Calu3 (cell line): Measurements from ENCODE around the gene TEX9. TPM values are rescaled to one million over a fixed set of nuclear protein-coding genes. Genes with fewer than 3 reads are reported as not detected.

Experiments used
- BruUV-seq: library from RNA; stranded (reverse); fragments of 400-500 nt; replicated peaks from 2 replicates; lab custom pipeline; 2021; lab: Mats Ljungman, UMichigan
- CTCF ChIA-PET: fragments of 300-600 bp; sonication (Branson Sonifier 250); formaldehyde crosslinking; loops from one replicate; lab custom pipeline; 2022; ENCODE audit warnings: antibody characterized with exemption; lab: Charles Lee
- DNase-seq: peaks from one replicate; pipeline ENCODE4 v3.0.0; 2022
- H3K27ac Mint-ChIP-seq: one replicate; pipeline ENCODE4 v1.8.0; 2022; ENCODE audit warnings: mixed read lengths; ENCODE audit not compliant: unreplicated experiment
- H3K27me3 Mint-ChIP-seq: one replicate; pipeline ENCODE4 v1.8.0; 2022; ENCODE audit warnings: mixed read lengths; ENCODE audit not compliant: unreplicated experiment
- H3K36me3 Mint-ChIP-seq: one replicate; pipeline ENCODE4 v1.8.0; 2022; ENCODE audit warnings: mild to moderate bottlenecking, moderate library complexity, mixed read lengths; ENCODE audit not compliant: insufficient read depth, unreplicated experiment
- H3K4me1 Mint-ChIP-seq: one replicate; pipeline ENCODE4 v1.8.0; 2022; ENCODE audit warnings: mild to moderate bottlenecking, low read depth, mixed read lengths; ENCODE audit not compliant: unreplicated experiment
- H3K4me3 Mint-ChIP-seq: one replicate; pipeline ENCODE4 v1.8.0; 2022; ENCODE audit warnings: mild to moderate bottlenecking, low read depth, moderate library complexity, mixed read lengths; ENCODE audit not compliant: unreplicated experiment
- H3K9me3 Mint-ChIP-seq: one replicate; pipeline ENCODE4 v1.8.0; 2022; ENCODE audit warnings: low read depth, mixed read lengths; ENCODE audit not compliant: unreplicated experiment
- CTCF ChIP-seq: fragments of 200-600 bp; IDR thresholded peaks from one replicate; pipeline ENCODE4 v1.8.0; 2022; ENCODE audit warnings: antibody characterized with exemption; ENCODE audit not compliant: unreplicated experiment
- intact Hi-C: fragments of 100-400 bp; cut with micrococcal nuclease; formaldehyde crosslinking; loops from one replicate; pipeline ENCODE4 v1.10.0; 2022; ENCODE audit not compliant: unreplicated experiment
- total RNA-seq: library from RNA; stranded (reverse); gene quantifications from 2 replicates; pipeline ENCODE4 v1.2.3, GENCODE V29; 2022

TEX9 gene
- total RNA-seq, 1 experiment from 2014 or later: 13.3 TPM

GRCh38 chr15:56322444-56322843, 42.8 kb upstream of the TEX9 start:
- CTCF ChIA-PET: no interaction called here
- Mint-ChIP-seq H3K27ac (no peak overlapping the region), H3K9me3 (no peaks in the 10 kb centered on the region), H3K4me1 (peaks cover 14% of the 10 kb centered on the region), H3K27me3 (peaks cover 9% of the 10 kb centered on the region), H3K4me3 (no peak overlapping the region), H3K36me3 (no peaks in the 10 kb centered on the region)
- no TSS peak for BruUV-seq
- intact Hi-C loops: no loop called here
- DNase-seq: no peak
- TF ChIP-seq CTCF: no peak

GRCh38 chr15:56323435-56323834, 41.8 kb upstream of the TEX9 start:
- Mint-ChIP-seq H3K27ac (no peak overlapping the region), H3K27me3 (peaks cover 9% of the 10 kb centered on the region), H3K9me3 (no peaks in the 10 kb centered on the region), H3K4me3 (no peak overlapping the region), H3K4me1 (peaks cover 14% of the 10 kb centered on the region), H3K36me3 (no peaks in the 10 kb centered on the region)
- CTCF ChIA-PET: interaction anchor here (0.6 to 0.7 kb wide), 2 partner anchors 26 to 29 kb away, joined by 3 to 8 read pairs; no protein-coding TSS in a partner anchor
- BruUV-seq: no TSS peak
- no peak for DNase-seq
- TF ChIP-seq CTCF: no peak
- intact Hi-C loops: no loop called here

DNA sequence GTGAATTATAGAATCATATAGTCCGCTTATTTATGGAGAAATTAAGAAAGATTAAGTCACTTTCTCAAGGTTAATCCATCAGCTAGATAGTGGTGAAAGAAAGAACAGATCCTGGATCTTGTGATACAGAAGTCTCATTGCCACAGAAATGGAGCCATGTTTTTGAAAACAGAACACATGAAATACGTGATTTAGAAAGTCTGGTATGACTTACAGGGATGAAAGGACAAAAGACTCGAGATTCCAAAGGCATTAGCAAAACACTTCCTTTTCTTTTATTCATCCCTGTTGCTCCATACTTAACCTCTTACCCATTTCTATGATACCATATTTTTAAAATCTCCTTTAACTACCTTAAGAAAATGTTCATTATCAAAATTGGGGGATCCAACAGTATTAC, 40.0 kb upstream of the TEX9 start:
- DNase-seq: no peak
- no peak for TF ChIP-seq CTCF
- no peaks in the 10 kb centered on the region for H3K9me3 Mint-ChIP-seq
- no peak overlapping the region for H3K27ac Mint-ChIP-seq
- no peaks in the 10 kb centered on the region for H3K36me3 Mint-ChIP-seq
- no peak overlapping the region for H3K4me3 Mint-ChIP-seq
- H3K4me1 Mint-ChIP-seq: peaks cover 12% of the 10 kb centered on the region
- H3K27me3 Mint-ChIP-seq: peaks cover 9% of the 10 kb centered on the region
- no TSS peak for BruUV-seq
- intact Hi-C loops: no loop called here
- CTCF ChIA-PET: no interaction called here

DNA sequence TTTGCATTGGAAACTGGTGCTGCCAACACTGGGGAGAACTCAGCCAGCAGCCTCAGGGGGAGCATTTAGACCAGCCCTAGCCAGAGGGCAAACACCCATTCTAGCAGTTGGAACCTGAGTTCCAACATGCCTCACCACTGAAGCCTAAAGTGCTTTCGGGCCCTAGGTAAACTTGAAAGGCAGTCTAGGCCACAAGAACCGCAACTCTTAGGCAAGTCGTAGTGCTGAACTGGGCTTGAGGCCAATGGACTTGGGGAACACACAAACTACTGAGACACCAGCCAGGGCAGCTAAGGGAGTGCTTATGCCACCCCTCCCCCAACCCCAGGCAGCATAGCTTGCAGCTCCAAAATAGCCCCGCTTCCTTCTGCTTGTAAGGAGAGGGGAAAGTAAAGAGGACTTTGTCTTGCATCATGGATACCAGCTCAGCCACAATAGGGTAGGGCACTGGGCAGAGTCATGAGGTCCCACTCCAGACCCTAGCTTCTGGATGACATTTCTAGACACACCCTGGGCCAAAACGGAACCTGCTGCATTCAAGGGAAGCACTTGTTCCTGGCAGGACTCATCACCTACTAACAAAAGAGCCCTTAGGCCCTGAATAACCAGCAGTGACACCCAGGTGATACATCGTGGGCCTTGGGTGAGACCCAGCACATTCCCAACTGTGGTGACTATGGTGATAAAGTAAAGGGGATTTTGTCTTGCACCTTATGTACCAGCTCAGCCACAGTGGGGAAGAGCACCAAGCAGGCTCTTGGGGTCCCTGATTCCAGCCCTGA, 37.3 kb upstream of the TEX9 start:
- BruUV-seq: no TSS peak
- no peaks in the 10 kb centered on the region for H3K36me3 Mint-ChIP-seq
- intact Hi-C loops: no loop called here
- peaks cover 5% of the 10 kb centered on the region for H3K27me3 Mint-ChIP-seq
- H3K4me1 Mint-ChIP-seq: no peaks in the 10 kb centered on the region
- DNase-seq: no peak
- peaks cover 3% of the 10 kb centered on the region for H3K9me3 Mint-ChIP-seq
- CTCF ChIA-PET: no interaction called here
- no peak for TF ChIP-seq CTCF
- H3K4me3 Mint-ChIP-seq: no peak overlapping the region
- no peak overlapping the region for H3K27ac Mint-ChIP-seq
